GM19328 (cell line): ENCODE results near the gene OGDH.

Experiments used
- ATAC-seq: cut with Tn5 transposase; IDR thresholded peaks from one replicate; pipeline ENCODE4 v1.9.1; 2021; ENCODE audit warnings: mild to moderate bottlenecking, moderate library complexity; ENCODE audit not compliant: unreplicated experiment

The OGDH gene

GRCh38 chr7:44617225-44617890, 10.9 kb downstream of the OGDH start:
- no peak for ATAC-seq

- ATAC-seq = no peak
Observed at GRCh38 chr7:44618045-44618444, 11.6 kb downstream of the OGDH start.

- ATAC-seq = no peak
Observed at GRCh38 chr7:44618753-44619152, 12.3 kb downstream of the OGDH start.

- no peak for ATAC-seq
Observed at GRCh38 chr7:44621034-44621749, 14.8 kb downstream of the OGDH start.

GRCh38 chr7:44621750-44622103, 15.3 kb downstream of the OGDH start:
- ATAC-seq = no peak

GRCh38 chr7:44622342-44623151, 16.1 kb downstream of the OGDH start:
- ATAC-seq = peak; percentile 79

- ATAC-seq = no peak
Observed at GRCh38 chr7:44624318-44624717, 17.9 kb downstream of the OGDH start.

GRCh38 chr7:44625526-44626471, 19.4 kb downstream of the OGDH start:
- ATAC-seq = no peak

GRCh38 chr7:44626620-44627019, 20.2 kb downstream of the OGDH start:
- ATAC-seq = no peak

GRCh38 chr7:44629829-44630522, 23.5 kb downstream of the OGDH start:
- ATAC-seq = no peak

GRCh38 chr7:44630792-44631457, 24.5 kb downstream of the OGDH start:
- ATAC-seq = no peak

- no peak for ATAC-seq
Observed at GRCh38 chr7:44631458-44632115, 25.2 kb downstream of the OGDH start.

- ATAC-seq = no peak
Observed at GRCh38 chr7:44632196-44632595, 25.8 kb downstream of the OGDH start.

GRCh38 chr7:44633254-44634186, 27.1 kb downstream of the OGDH start:
- peak; percentile 52 for ATAC-seq

- no peak for ATAC-seq
Observed at GRCh38 chr7:44634187-44634838, 27.9 kb downstream of the OGDH start.

- no peak for ATAC-seq
Observed at GRCh38 chr7:44634839-44635591, 28.6 kb downstream of the OGDH start.
